ENCODE measurements around the gene MYL12B.

Gene MYL12B

DNA sequence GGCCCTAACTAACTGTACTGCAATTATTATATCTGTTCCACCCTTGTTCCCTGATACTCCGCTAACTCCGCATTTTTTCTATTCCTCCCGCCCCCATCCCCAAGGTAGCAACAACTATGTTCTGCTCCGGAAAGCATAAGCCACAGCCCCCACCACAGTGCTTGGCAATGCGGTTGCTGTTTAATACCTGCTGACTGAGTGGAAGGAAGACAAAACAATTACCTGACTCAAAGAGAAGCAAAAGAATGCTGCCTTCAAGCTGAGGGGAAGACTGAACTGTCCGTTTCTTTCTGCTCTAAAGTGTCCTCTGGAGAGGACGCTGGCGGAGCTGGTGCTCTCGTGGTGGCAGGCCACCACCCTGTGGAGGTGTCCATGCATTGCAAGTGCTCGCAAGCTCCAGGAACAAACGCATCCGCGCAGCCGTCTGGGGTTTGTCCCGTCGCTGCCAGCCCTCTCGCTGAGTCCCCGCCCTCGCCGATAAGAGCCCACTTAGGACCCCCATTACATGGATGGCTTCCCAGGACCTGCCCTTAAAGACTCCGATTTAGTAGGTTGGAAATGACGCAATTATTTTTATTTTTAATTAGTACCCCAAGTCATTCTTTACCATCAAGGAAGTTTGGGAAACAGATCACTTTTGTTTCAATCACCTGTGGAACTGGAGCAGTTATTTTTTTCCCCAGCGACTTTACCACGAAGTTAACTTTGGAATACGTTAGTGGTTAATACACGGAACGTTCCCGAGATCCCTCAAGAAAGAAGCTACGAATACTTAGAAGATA, 15.9 kb upstream of the MYL12B start:
- H3F3A ChIP-seq (ENCODE audit: insufficient read depth, low read length) = peaks cover 20% of the 10 kb centered on the region
- H3K27me3 ChIP-seq (replicated peaks; ENCODE audit: insufficient read depth, low read length) = no peaks in the 10 kb centered on the region
- H3K4me2 ChIP-seq (ENCODE audit: low read depth, low read length) = peak overlapping the region; percentile 92
- no peaks in the 10 kb centered on the region for H3K9me2 ChIP-seq (replicated peaks; ENCODE audit: insufficient read depth, low read length)
- TF ChIP-seq, protein P1, sequence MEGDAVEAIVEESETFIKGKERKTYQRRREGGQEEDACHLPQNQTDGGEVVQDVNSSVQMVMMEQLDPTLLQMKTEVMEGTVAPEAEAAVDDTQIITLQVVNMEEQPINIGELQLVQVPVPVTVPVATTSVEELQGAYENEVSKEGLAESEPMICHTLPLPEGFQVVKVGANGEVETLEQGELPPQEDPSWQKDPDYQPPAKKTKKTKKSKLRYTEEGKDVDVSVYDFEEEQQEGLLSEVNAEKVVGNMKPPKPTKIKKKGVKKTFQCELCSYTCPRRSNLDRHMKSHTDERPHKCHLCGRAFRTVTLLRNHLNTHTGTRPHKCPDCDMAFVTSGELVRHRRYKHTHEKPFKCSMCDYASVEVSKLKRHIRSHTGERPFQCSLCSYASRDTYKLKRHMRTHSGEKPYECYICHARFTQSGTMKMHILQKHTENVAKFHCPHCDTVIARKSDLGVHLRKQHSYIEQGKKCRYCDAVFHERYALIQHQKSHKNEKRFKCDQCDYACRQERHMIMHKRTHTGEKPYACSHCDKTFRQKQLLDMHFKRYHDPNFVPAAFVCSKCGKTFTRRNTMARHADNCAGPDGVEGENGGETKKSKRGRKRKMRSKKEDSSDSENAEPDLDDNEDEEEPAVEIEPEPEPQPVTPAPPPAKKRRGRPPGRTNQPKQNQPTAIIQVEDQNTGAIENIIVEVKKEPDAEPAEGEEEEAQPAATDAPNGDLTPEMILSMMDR (IDR thresholded peaks at IDR 0.05; ENCODE audit: low read length) = peak; percentile 92
- no peak for TF ChIP-seq EZH2phosphoT487 (IDR thresholded peaks at IDR 0.05; ENCODE audit: low read length)
- peaks cover 20% of the 10 kb centered on the region for H3K4me1 ChIP-seq (ENCODE audit: low read length)
- DNase-seq = peak; percentile 89
- H3K9me3 ChIP-seq (replicated peaks; ENCODE audit: insufficient read depth, low read length) = no peaks in the 10 kb centered on the region
- H3K27ac ChIP-seq (ENCODE audit: low read length) = peak overlapping the region; percentile 91; the same call in 1 of the 2 replicates
- H3K4me3 ChIP-seq (ENCODE audit: low read length) = peak overlapping the region; percentile 93
- H3K36me3 ChIP-seq (replicated peaks; ENCODE audit: insufficient read depth, low read length) = no peaks in the 10 kb centered on the region
- peaks cover 34% of the 10 kb centered on the region for H3K79me2 ChIP-seq (ENCODE audit: low read length)
- H3K9ac ChIP-seq (ENCODE audit: low read length) = peak overlapping the region; percentile 88; the same call in 1 of the 2 replicates
- peak overlapping the region; percentile 81 for H2AFZ ChIP-seq (ENCODE audit: low read length)
- H4K20me1 ChIP-seq (ENCODE audit: insufficient read depth, low read length) = 0 out of 2 replicates have a peak, but pooled peaks cover 6% of the 10 kb centered on the region

DNA sequence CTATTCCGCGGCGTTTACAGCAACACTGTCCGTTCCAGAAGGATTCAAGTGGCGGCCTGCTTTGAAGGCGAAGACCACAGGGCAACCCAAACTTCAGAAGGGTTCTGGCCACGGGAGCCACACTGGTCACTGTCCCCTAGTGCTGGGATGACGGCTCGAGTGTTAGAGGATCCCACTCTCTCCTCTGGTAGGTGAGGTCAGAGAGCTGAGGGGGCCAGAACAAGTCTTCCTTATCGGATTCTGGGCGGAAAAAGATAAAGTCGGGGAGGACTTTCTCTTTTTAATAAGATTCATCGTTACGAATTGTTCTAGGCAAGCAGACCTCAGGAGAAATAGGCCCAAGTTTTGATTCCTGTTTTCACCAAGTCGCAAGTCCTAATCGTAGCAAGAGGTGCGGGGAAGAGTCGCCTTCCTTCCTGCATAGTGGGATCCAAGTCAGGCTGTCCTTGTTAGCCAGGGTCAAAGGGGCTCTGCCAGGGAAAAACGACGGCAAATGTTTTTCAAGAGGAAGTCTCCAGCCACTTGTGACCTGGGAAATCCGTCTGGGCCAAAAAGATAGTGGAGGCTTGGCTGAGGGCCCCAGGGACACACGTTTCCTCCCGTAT, 15.2 kb upstream of the MYL12B start:
- Histone ChIP-seq H3K79me2 (ENCODE audit: low read length) (peaks cover 40% of the 10 kb centered on the region), H4K20me1 (ENCODE audit: insufficient read depth, low read length) (peaks cover 11% of the 10 kb centered on the region), H3K27ac (ENCODE audit: low read length) (peak overlapping the region; percentile 91; the same call in 1 of the 2 replicates), H3K27me3 (replicated peaks; ENCODE audit: insufficient read depth, low read length) (no peaks in the 10 kb centered on the region), H3K9ac (ENCODE audit: low read length) (peak overlapping the region; percentile 88), H3K4me3 (ENCODE audit: low read length) (peak overlapping the region; percentile 93), H3K9me2 (replicated peaks; ENCODE audit: insufficient read depth, low read length) (no peaks in the 10 kb centered on the region), H3K36me3 (replicated peaks; ENCODE audit: insufficient read depth, low read length) (no peaks in the 10 kb centered on the region), H3K4me2 (ENCODE audit: low read depth, low read length) (peak overlapping the region; percentile 92), H2AFZ (ENCODE audit: low read length) (peak overlapping the region; percentile 81), H3K9me3 (replicated peaks; ENCODE audit: insufficient read depth, low read length) (no peaks in the 10 kb centered on the region), H3F3A (ENCODE audit: insufficient read depth, low read length) (peaks cover 20% of the 10 kb centered on the region), H3K4me1 (ENCODE audit: low read length) (peaks cover 20% of the 10 kb centered on the region)
- TF ChIP-seq, protein P1 (IDR thresholded peaks at IDR 0.05; ENCODE audit: low read length) = no peak
- TF ChIP-seq EZH2phosphoT487 (IDR thresholded peaks at IDR 0.05; ENCODE audit: low read length) (no peak), EZH2 (optimal IDR thresholded peaks at IDR 0.05; ENCODE audit: low read depth, low read length) (no peak)
- DNase-seq = peak; percentile 27

GRCh38 chr18:3247240-3248061, 14.5 kb upstream of the MYL12B start, which contains the start of gene MYL12A:
TSS of gene MYL12A (plus strand) at chr18:3247801. CDS start at chr18:3253248, 5,447 bp downstream.
- Histone ChIP-seq H2AFZ (ENCODE audit: low read length) (peak within 1 kb of the TSS; percentile 81), H3K27me3 (replicated peaks; ENCODE audit: insufficient read depth, low read length) (no peaks in the 10 kb centered on the region), H3F3A (ENCODE audit: insufficient read depth, low read length) (peaks cover 20% of the 10 kb centered on the region), H3K9me2 (replicated peaks; ENCODE audit: insufficient read depth, low read length) (no peaks in the 10 kb centered on the region), H3K4me1 (ENCODE audit: low read length) (peaks cover 20% of the 10 kb centered on the region), H3K27ac (ENCODE audit: low read length) (peak within 1 kb of the TSS; percentile 91), H3K4me2 (ENCODE audit: low read depth, low read length) (peak within 1 kb of the TSS; percentile 92), H3K9me3 (replicated peaks; ENCODE audit: insufficient read depth, low read length) (no peaks in the 10 kb centered on the region), H3K36me3 (replicated peaks; ENCODE audit: insufficient read depth, low read length) (no peaks in the 10 kb centered on the region), H4K20me1 (ENCODE audit: insufficient read depth, low read length) (peaks cover 16% of the 10 kb centered on the region), H3K79me2 (ENCODE audit: low read length) (peaks cover 48% of the 10 kb centered on the region), H3K4me3 (ENCODE audit: low read length) (peak within 1 kb of the TSS; percentile 93), H3K9ac (ENCODE audit: low read length) (peak within 1 kb of the TSS; percentile 88)
- TF ChIP-seq, protein P1 (IDR thresholded peaks at IDR 0.05; ENCODE audit: low read length) = no peak
- TF ChIP-seq EZH2phosphoT487 (IDR thresholded peaks at IDR 0.05; ENCODE audit: low read length) (no peak), EZH2 (optimal IDR thresholded peaks at IDR 0.05; ENCODE audit: low read depth, low read length) (no peak)
- peak; percentile 98 for DNase-seq

Measured in MM.1S (cell line).